Stimulated activated CD8-positive, alpha-beta memory T cell treated with anti-CD3 and anti-CD28 coated beads, Interleukin-12 subunit alpha, Interleukin-12 subunit beta, amount 100 ng/mL, for 24 hours (primary cell): Measurements from ENCODE around the gene SLC5A1.

Experiments used
- DNase-seq: peaks from one replicate; pipeline ENCODE4 v3.0.0-alpha.2; 2020; ENCODE audit errors: extremely low read depth

The SLC5A1 gene

GRCh38 chr22:32050678-32051515, 7.8 kb downstream of the SLC5A1 start:
- peak; percentile 33 for DNase-seq

- no peak for DNase-seq
These were observed 9.2 kb downstream of the SLC5A1 start for GRCh38 chr22:32052244-32052643.

DNA sequence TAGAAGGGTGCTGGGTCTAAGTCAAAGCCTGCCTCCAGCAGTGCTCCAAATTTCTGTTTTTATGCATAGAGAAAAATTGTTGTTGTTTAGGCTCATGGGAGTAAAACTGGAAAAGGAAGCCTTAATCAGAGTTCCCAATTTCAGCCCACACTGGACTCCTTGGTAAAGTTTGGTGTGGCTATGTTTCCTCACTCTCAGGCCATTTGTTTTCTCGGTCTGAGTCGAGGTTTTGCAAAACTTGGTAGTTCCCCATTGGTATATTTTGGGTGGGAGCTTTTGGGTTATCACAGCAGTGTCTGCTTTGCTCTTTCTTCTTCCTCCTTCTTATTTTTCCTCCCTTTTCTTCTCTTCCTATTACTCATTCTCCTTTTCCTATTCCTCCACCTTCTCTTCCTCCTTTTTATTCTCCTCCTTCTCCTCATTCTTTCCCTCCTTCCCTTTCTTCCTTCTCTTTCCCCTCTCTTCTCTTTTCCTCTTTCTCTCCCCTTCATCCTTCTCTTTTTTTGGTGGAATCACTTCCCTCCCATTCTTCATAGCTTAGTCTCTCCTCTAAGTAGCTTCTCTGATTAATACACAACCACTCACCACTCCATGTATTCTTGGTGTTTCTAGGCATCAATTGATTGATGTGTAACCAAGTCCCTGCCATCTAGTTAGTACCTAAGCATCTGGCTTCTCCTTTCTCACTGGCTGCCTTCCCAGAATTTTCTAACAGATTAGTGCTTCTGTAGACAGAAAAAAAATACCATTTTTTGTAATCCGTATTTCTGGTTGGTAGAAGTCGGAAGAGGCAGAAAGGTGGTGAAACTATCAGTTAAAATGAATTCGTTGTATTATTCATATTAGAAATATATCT, 10.1 kb downstream of the SLC5A1 start:
- DNase-seq: no peak

- DNase-seq: no peak
These were observed 12.0 kb downstream of the SLC5A1 start for GRCh38 chr22:32055069-32055468.

DNA sequence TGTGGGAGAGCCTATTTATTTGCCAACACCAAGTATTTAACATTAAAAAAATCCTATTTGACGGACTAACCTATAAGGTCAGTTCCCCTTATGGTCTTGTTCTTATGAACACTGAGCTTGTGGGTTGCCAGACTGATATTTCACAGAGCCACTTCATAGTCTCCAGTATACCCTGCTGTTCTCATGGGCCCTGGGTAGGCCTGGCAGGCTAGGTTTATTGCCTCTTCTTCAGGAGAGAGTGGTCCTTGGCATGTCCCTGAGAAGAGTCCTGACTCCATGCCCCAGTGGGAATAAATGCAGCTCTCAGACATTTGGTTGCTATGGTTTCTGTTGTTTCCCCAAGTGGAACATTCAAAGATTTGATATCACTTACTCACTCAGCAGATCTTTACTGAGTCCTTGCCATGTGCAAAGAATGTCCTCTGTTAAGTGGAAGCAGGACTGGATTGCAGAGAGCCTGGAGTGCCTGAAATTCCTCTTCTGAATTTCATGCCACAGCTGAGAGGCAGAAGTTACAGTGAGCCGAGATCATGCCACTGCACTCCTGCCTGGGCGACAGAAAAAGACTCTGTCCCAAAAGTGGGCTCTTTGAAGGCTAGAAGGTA, 15.7 kb downstream of the SLC5A1 start:
- DNase-seq: no peak

DNA sequence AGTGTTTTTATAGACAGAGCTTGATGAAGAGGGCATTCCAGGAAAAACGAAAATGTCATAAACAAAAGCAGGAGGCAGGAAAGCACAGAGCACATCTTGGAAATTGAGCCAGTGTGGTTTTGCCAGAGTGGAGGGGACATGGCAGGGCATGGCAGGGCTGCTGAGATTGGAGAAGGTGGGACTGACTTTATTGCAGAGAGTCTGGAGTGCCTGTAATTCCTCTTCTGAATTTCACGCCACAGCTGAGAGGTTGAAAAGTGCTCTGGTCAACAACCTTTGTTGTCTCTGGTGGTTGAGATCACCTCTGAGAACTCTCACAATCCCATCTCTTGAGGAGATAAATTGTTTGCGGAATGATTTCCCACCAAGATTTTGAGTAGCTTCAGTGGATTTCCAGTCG, 16.4 kb downstream of the SLC5A1 start:
- DNase-seq: no peak

DNA sequence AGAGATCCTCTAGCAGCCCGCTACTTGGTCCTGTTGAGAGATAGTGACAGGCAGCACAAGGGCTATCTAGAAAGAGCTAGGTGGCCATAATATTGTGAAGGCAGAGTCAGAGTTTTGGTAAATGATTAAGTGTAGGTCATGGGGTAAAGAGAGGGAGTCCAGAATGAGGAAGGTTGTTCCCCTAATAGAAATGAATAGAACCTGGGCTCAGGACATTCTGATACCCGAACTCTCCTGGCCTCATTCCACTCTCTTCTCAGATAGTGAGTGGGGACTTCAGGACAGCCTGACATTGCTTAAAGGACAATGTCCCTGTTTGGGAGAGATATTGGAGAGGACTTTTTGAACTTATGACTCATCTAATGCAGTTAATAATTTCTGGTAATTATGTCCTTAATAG, 20.6 kb downstream of the SLC5A1 start:
- no peak for DNase-seq

DNA sequence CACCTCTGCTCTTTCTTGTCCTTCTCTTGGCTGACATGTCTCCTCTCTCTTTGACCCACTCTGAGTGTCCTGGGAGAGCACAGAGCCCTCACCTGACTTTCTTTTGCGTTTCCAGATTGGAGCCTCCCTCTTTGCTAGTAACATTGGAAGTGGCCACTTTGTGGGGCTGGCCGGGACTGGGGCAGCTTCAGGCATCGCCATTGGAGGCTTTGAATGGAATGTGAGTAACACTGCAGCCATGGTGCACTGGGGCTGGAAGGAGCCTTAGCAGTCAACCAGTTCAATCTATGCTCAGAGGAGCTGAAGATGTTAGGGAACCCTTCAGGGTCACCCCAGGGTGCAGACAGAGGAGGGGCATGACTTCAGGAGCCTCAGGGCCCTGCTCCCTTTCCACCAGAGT, 23.8 kb downstream of the SLC5A1 start:
- DNase-seq: no peak

DNA sequence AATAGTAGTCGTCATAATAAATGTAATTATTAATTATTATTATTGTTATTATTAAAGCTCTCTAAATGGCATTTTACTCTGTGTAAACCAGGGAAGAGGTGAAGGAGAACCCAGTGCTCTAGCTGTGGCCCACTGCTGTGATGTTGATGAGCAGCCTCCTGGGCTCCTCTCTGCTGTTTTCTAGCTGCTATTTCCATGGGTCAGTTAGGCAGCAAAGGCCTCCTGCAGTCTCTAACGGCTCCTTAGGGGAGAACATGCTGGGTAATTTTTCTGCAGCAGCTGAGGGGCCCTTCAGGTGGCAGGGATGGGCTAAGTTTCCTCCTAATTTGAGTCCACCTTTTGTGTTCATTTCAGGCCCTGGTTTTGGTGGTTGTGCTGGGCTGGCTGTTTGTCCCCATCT, 24.6 kb downstream of the SLC5A1 start:
- DNase-seq: no peak

DNA sequence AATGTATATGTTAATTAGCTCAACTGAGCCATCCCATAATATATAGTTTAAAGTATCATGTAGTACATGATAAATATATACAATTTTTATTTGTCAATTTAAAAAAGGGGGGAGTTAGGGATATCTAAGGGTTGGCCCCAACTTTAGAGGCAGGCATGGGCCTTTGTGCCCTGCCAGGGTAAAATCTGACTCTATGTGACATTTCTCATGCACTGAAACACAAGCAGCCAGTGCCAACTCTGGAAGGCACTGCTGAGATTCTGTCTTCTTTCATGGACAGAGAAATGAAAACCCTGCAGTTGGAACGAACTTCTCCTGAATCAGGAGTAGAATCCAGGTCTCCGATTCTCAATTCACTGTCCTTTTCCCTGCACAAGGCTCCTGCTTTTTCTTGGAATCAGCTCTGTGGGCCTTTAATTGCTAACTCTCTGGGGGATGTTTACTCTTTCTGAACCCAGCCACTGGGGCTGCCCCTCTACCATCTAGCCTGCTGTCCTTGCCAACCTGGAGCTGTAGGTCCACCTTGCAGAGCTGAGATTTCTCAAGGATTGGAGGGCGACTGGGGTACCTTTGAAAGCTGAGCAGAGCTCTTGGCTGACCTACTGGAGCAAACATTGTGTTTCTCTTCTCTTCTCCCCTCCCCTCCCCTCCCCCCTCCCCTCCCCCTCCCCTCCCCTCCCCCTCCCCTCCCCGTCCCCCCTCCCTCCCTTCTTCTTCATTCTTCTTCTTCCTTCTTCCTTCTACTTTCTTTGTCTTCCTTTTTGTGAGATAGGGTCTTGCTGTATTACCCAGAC, 26.7 kb downstream of the SLC5A1 start:
- DNase-seq: no peak

GRCh38 chr22:32073262-32073661, 30.2 kb downstream of the SLC5A1 start:
- no peak for DNase-seq

DNA sequence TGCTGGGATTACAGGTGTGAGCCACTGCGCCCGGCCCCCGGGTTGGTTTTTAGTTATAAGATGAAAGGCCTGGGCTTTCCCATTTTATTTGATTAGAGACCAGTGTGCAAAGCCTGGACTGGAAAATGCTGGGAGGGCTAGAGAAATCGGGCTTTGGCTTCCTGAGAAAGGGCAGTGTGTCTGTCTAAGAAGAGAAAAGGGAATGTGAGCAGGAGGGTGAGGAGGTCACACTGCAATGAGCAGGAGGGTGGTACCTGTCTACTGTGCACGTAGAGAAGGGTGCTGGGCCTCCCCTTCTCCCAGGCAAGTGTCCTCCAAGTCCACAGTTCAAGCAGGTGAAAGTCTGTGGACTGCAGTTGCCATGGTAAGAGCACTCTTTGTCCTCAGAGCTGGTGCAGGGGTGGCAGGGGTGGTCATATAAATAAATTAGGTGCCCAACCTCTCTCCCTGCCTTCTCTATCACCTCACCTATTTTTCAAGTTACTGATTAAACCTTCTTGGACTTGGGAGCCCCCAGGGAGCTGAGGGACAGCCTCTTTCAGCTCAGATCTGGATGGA, 30.8 kb downstream of the SLC5A1 start:
- no peak for DNase-seq

GRCh38 chr22:32075997-32076760, 33.1 kb downstream of the SLC5A1 start:
- no peak for DNase-seq

GRCh38 chr22:32076761-32077084, 33.7 kb downstream of the SLC5A1 start:
- no peak for DNase-seq

DNA sequence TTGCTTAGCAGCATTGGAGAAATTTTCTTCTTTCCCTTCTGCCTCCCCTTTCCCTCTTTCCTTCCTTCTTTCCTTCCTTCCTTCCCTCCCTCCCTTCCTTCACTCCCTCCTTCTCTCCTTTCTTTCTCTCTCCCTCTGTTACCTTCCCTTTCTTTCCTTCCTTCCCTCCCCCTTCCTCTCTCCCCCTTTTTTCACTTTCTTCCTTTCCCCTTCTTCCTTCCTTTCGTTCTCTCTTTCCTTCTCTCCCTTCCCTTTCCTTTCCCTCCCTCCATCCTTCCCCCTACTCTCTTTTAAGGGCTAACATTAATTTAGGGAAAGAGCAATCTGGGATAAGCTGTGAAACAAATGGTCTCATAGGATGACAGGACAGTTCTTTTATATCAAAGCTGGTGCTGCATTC, 34.1 kb downstream of the SLC5A1 start:
- DNase-seq: no peak

- DNase-seq: no peak
These were observed 36.3 kb downstream of the SLC5A1 start for GRCh38 chr22:32079130-32080089.

DNA sequence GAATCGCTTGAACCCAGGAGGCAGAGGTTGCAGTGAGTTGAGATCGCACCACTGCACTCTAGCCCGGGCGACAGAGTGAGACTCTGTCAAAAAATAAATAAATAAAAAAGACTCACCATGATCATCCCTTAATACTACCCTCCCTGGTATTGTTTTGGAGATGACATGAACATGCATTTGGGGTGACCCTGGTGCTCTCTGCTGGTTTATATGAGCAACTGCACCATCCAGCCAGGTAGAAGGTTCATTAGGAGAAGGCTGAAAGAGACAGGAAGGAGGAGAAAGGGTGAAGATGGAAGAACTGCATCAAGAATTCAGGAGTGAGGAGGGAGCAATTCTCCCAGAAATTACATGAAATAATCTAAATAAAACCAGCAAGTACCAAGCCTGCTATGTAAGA, 37.8 kb downstream of the SLC5A1 start:
- DNase-seq: no peak

- no peak for DNase-seq
These were observed 39.3 kb downstream of the SLC5A1 start for GRCh38 chr22:32082331-32082730.

DNA sequence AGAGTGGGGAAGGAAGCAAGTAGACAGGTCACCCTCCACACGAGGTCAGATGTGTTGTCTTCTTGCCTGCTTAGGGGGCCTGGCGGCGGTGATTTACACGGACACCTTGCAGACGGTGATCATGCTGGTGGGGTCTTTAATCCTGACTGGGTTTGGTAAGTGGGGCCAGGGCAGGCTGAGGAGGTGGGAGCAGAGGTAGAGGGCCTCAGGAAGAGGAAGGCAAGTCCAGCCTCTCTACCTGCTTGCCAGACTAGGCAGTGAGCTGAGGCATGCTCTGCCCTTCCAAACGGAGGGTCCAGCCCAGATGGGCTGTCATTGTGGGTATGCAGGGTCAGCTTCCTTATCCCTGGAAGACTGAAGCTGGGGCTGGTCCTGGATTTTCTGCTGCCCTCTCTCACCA, 39.9 kb downstream of the SLC5A1 start:
- no peak for DNase-seq

- no peak for DNase-seq
These were observed 40.8 kb downstream of the SLC5A1 start for GRCh38 chr22:32083814-32084213.
